Common myeloid progenitor, CD34-positive (primary cell): ENCODE results near the gene SYNE1.

Experiments
- CTCF ChIA-PET: fragments of 350-600 bp; sonication (Branson Sonifier 250); formaldehyde crosslinking; loops from one replicate; lab custom pipeline; 2021; ENCODE audit warnings: antibody characterized with exemption; lab: Charles Lee
- POLR2A ChIA-PET: fragments of 350-600 bp; sonication (Branson Sonifier 250); formaldehyde crosslinking; loops from one replicate; lab custom pipeline; 2021; ENCODE audit warnings: antibody characterized with exemption; lab: Charles Lee
- DNase-seq, 3 donors: peaks; one replicate each; pipeline versions ENCODE4 v3.0.0 to v3.0.0-alpha.2; 2013
- H3K27ac ChIP-seq, 2 experiments: 1 replicate in 1 of 2; 2 replicates in 1 of 2; pipeline ENCODE4 v1.7.0; 2013; ENCODE audit warnings: inconsistent platforms in 2 of 2, low read length in 2 of 2, mild to moderate bottlenecking in 2 of 2, low read depth in 1 of 2, moderate library complexity in 1 of 2; ENCODE audit not compliant: severe bottlenecking in 2 of 2, insufficient read depth in 1 of 2, poor library complexity in 1 of 2
- H3K27me3 ChIP-seq, 5 experiments: replicated peaks in 2 of 5; 1 replicate in 3 of 5; 2 replicates in 2 of 5; pipeline versions ENCODE4 v1.6.1 to v1.7.0; 2013; ENCODE audit warnings: low read length in 4 of 5, mild to moderate bottlenecking in 2 of 5, moderate library complexity in 2 of 5, inconsistent platforms in 1 of 5; ENCODE audit not compliant: insufficient read depth in 5 of 5, control insufficient read depth in 4 of 5
- H3K36me3 ChIP-seq, 4 experiments: 1 replicate in 2 of 4; 2 replicates in 2 of 4; pipeline versions ENCODE4 v1.6.1 to v1.7.0; 2013; ENCODE audit warnings: low read length in 3 of 4, control low read depth in 1 of 4, mild to moderate bottlenecking in 1 of 4; ENCODE audit not compliant: control insufficient read depth in 4 of 4, insufficient read depth in 4 of 4
- H3K4me1 ChIP-seq, 4 experiments: 1 replicate in 3 of 4; 2 replicates in 1 of 4; pipeline versions ENCODE4 v1.6.1 to v1.7.1; 2013; ENCODE audit warnings: low read length in 3 of 4, mild to moderate bottlenecking in 3 of 4, control low read depth in 1 of 4, inconsistent platforms in 1 of 4, moderate library complexity in 1 of 4; ENCODE audit not compliant: control insufficient read depth in 4 of 4, insufficient read depth in 4 of 4; ENCODE audit errors: control extremely low read depth in 1 of 4
- H3K4me3 ChIP-seq, 7 experiments: 1 replicate in 4 of 7; 2 replicates in 3 of 7; pipeline versions ENCODE4 v1.5.1 to v1.7.0; 2013; ENCODE audit warnings: mild to moderate bottlenecking in 7 of 7, low read length in 6 of 7, moderate library complexity in 6 of 7, inconsistent platforms in 2 of 7, low read depth in 2 of 7, control low read depth in 1 of 7; ENCODE audit not compliant: insufficient read depth in 4 of 7, control insufficient read depth in 1 of 7; ENCODE audit errors: extremely low read depth in 1 of 7
- H3K9me3 ChIP-seq, 5 experiments: 1 replicate in 4 of 5; 2 replicates in 1 of 5; pipeline versions ENCODE4 v1.6.1 to v1.7.1; 2013; ENCODE audit warnings: low read length in 4 of 5, mild to moderate bottlenecking in 2 of 5, inconsistent platforms in 1 of 5, low read depth in 1 of 5, moderate library complexity in 1 of 5; ENCODE audit not compliant: control insufficient read depth in 4 of 5, insufficient read depth in 2 of 5; ENCODE audit errors: control extremely low read depth in 1 of 5
- WGBS: methylation state at CpG from one replicate; pipeline ENCODE4 v1.1.5; 2013; ENCODE audit not compliant: insufficient coverage; 5-methylcytosine and 5-hydroxymethylcytosine counted together

SYNE1 gene

GRCh38 chr6:152130441-152130840, 506.7 kb downstream of the SYNE1 start:
- no peak for DNase-seq
- peaks cover 12 to 63% (median 29%) of the 10 kb centered on the region in 4 experiments for H3K36me3 ChIP-seq
- H3K4me1 ChIP-seq, result peaks cover 0 to 3% (median 0%) of the 10 kb centered on the region in 4 experiments
- H3K4me3 ChIP-seq, result no peak overlapping the region
- POLR2A ChIA-PET, result no interaction called here
- no peaks in the 10 kb centered on the region for H3K9me3 ChIP-seq
- CTCF ChIA-PET, result no interaction called here
- no peaks in the 10 kb centered on the region for H3K27me3 ChIP-seq
- WGBS, result no CpG with 5 or more reads among the region's 2 CpGs
- no peak overlapping the region for H3K27ac ChIP-seq

GRCh38 chr6:152129691-152130151, 507.4 kb downstream of the SYNE1 start:
- POLR2A ChIA-PET, result no interaction called here
- H3K4me3 ChIP-seq, result no peak overlapping the region
- 75% methylated on average over 8 of the region's 9 CpGs for WGBS
- no peak overlapping the region for H3K27ac ChIP-seq
- H3K4me1 ChIP-seq, result peaks cover 0 to 3% (median 0%) of the 10 kb centered on the region in 4 experiments
- DNase-seq, result no peak
- no peaks in the 10 kb centered on the region for H3K27me3 ChIP-seq
- H3K36me3 ChIP-seq, result peaks cover 9 to 60% (median 26%) of the 10 kb centered on the region in 4 experiments
- CTCF ChIA-PET, result no interaction called here
- H3K9me3 ChIP-seq, result no peaks in the 10 kb centered on the region

GRCh38 chr6:152127432-152128165, 509.6 kb downstream of the SYNE1 start:
- H3K27me3 ChIP-seq, result no peaks in the 10 kb centered on the region
- H3K36me3 ChIP-seq, result peaks cover 9 to 42% (median 23%) of the 10 kb centered on the region in 4 experiments
- no peak for DNase-seq
- POLR2A ChIA-PET, result no interaction called here
- no peak overlapping the region for H3K4me3 ChIP-seq
- H3K9me3 ChIP-seq, result no peaks in the 10 kb centered on the region
- H3K4me1 ChIP-seq, result peaks cover 0 to 3% (median 0%) of the 10 kb centered on the region in 4 experiments
- H3K27ac ChIP-seq, result no peak overlapping the region
- WGBS, result 93% methylated on average over 3 of the region's 8 CpGs
- CTCF ChIA-PET, result interaction anchor here (3.0 to 3.4 kb wide), 2 partner anchors 361 to 686 kb away, joined by 8 to 27 read pairs; no protein-coding TSS in a partner anchor

- no peak overlapping the region for H3K27ac ChIP-seq
- H3K27me3 ChIP-seq, result no peaks in the 10 kb centered on the region
- 80% methylated on average over 1 of the region's 3 CpGs for WGBS
- H3K4me3 ChIP-seq, result no peak overlapping the region
- H3K9me3 ChIP-seq, result no peaks in the 10 kb centered on the region
- H3K36me3 ChIP-seq, result peaks cover 3 to 35% (median 23%) of the 10 kb centered on the region in 4 experiments
- CTCF ChIA-PET, result interaction anchor here (0.5 to 3.8 kb wide), 19 partner anchors 9 to 1216 kb away, joined by 3 to 27 read pairs (median 4); no protein-coding TSS in a partner anchor
- POLR2A ChIA-PET, result no interaction called here
- H3K4me1 ChIP-seq, result no peaks in the 10 kb centered on the region
- peak; percentile 50 to 69 (median 68) for DNase-seq
Observed at GRCh38 chr6:152124429-152125074, 512.6 kb downstream of the SYNE1 start.

- Histone ChIP-seq H3K36me3 (peaks cover 3 to 27% (median 16%) of the 10 kb centered on the region in 4 experiments), H3K27ac (no peak overlapping the region), H3K4me1 (no peaks in the 10 kb centered on the region), H3K4me3 (no peak overlapping the region), H3K27me3 (no peaks in the 10 kb centered on the region), H3K9me3 (no peaks in the 10 kb centered on the region)
- CTCF ChIA-PET, result interaction anchor here (0.6 to 3.8 kb wide), 5 partner anchors 10 to 433 kb away, joined by 3 to 23 read pairs (median 3); no protein-coding TSS in a partner anchor
- WGBS, result 96% methylated on average over 3 of the region's 3 CpGs
- no peak for DNase-seq
- POLR2A ChIA-PET, result no interaction called here
Observed at GRCh38 chr6:152123076-152123475, 514.1 kb downstream of the SYNE1 start.

GRCh38 chr6:152122434-152122833, 514.7 kb downstream of the SYNE1 start:
- CTCF ChIA-PET, result interaction anchor here (1.2 to 1.7 kb wide), 4 partner anchors 12 to 358 kb away, joined by 3 to 5 read pairs (median 3); no protein-coding TSS in a partner anchor
- POLR2A ChIA-PET, result no interaction called here

More at GRCh38 chr6:152122434-152122833, 514.7 kb downstream of the SYNE1 start:
- Histone ChIP-seq H3K9me3 (no peaks in the 10 kb centered on the region), H3K4me1 (no peaks in the 10 kb centered on the region), H3K36me3 (peaks cover 3 to 23% (median 14%) of the 10 kb centered on the region in 4 experiments), H3K27ac (no peak overlapping the region), H3K4me3 (no peak overlapping the region), H3K27me3 (no peaks in the 10 kb centered on the region)
- DNase-seq, result no peak
- 98% methylated on average over 10 of the region's 12 CpGs for WGBS
